GM12872 (cell line): ENCODE data around the gene NALCN.

Experiments used
- CTCF ChIP-seq: IDR thresholded peaks from 3 replicates; pipeline ENCODE4 v1.5.1; 2011; ENCODE audit warnings: low read depth, mild to moderate bottlenecking, low read length, moderate library complexity; ENCODE audit not compliant: insufficient read depth

NALCN gene

GRCh38 chr13:101298517-101298916, 117.8 kb downstream of the NALCN start:
- TF ChIP-seq CTCF = no peak

- no peak for TF ChIP-seq CTCF
These were observed 118.5 kb downstream of the NALCN start for GRCh38 chr13:101297794-101298193.

- TF ChIP-seq CTCF = no peak
These were observed 123.6 kb downstream of the NALCN start for GRCh38 chr13:101292711-101293110.

GRCh38 chr13:101291646-101292515, 124.4 kb downstream of the NALCN start:
- TF ChIP-seq CTCF = no peak

GRCh38 chr13:101291206-101291605, 125.1 kb downstream of the NALCN start:
- TF ChIP-seq CTCF = no peak

GRCh38 chr13:101289764-101290163, 126.5 kb downstream of the NALCN start:
- no peak for TF ChIP-seq CTCF

GRCh38 chr13:101283782-101284181, 132.5 kb downstream of the NALCN start:
- TF ChIP-seq CTCF = no peak
